GM12801 (cell line): ENCODE results near the gene HCRTR1.

Source experiments
- TF ChIP-seq, protein P1 (sequence below): IDR thresholded peaks from one replicate; pipeline ENCODE4 v1.5.1; 2011; ENCODE audit warnings: control low read depth; ENCODE audit not compliant: insufficient read length; ENCODE audit errors: extremely low read depth

The HCRTR1 gene

GRCh38 chr1:31596737-31597097, 20.8 kb upstream of the HCRTR1 start:
- TF ChIP-seq, protein P1, sequence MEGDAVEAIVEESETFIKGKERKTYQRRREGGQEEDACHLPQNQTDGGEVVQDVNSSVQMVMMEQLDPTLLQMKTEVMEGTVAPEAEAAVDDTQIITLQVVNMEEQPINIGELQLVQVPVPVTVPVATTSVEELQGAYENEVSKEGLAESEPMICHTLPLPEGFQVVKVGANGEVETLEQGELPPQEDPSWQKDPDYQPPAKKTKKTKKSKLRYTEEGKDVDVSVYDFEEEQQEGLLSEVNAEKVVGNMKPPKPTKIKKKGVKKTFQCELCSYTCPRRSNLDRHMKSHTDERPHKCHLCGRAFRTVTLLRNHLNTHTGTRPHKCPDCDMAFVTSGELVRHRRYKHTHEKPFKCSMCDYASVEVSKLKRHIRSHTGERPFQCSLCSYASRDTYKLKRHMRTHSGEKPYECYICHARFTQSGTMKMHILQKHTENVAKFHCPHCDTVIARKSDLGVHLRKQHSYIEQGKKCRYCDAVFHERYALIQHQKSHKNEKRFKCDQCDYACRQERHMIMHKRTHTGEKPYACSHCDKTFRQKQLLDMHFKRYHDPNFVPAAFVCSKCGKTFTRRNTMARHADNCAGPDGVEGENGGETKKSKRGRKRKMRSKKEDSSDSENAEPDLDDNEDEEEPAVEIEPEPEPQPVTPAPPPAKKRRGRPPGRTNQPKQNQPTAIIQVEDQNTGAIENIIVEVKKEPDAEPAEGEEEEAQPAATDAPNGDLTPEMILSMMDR, result no peak

- TF ChIP-seq, protein P1, result no peak
Measured at GRCh38 chr1:31598980-31599379, 18.5 kb upstream of the HCRTR1 start.

DNA sequence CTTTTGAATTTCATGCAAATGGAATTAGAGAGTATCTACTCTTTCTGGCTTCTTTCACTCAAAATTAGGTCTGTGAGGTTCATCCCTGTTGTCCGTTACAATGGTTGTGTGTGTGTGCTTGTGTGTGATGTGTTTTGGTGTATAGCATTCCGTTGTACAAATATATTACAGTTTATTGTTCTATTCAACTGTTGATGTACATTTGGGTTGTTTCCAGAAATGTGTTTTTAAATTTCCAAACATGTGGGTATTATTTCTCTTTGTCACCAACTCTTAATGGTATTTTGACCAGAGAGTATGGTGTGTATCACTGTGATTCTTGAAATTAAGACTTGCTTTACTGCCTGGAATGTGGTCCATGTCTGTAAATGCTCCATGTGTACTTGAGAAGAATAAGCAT, 16.8 kb upstream of the HCRTR1 start:
- TF ChIP-seq, protein P1, result no peak

DNA sequence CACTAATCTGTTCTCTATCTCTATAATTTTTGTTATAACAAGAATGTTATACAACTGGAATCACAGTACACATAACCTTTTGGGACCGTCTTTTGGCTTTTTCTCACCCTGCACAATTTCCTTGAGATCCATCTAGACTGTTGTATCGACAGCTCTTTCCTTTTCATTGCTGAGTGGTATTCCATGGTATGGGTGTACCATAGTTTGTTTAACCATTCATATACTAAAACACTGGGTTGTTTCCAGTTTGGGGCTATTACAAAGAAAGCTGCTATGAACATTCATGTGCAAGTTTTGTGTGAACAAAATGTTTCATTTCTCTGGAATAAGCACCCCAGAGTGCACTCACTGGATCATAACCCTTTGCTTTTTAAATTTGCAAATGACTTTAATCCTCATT, 15.4 kb upstream of the HCRTR1 start:
- TF ChIP-seq, protein P1, result no peak

DNA sequence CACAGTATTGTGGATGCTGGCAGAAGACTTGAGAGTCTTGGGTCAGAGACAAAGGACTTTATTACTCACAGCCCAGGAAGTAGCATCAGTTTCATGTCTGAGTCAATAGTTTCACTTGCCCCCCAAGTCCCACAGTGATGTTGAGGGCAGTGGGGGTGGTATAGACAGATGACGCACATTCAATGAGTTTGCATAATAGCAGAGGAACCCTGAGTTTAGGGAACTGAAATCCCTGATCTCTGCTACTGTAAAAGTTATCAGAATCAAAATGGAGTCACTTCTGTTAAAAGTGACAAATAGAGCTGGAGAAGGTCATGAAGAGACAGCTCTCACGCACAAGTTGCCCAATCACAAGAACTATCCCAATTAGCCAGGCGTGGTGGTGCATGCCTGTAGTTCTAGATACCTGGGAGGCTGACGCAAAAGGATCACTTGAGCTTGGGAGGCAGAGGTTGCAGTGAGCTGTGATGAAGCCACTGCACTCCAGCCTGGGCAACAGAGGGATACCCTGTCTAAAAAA, 11.5 kb upstream of the HCRTR1 start:
- TF ChIP-seq, protein P1, result no peak

DNA sequence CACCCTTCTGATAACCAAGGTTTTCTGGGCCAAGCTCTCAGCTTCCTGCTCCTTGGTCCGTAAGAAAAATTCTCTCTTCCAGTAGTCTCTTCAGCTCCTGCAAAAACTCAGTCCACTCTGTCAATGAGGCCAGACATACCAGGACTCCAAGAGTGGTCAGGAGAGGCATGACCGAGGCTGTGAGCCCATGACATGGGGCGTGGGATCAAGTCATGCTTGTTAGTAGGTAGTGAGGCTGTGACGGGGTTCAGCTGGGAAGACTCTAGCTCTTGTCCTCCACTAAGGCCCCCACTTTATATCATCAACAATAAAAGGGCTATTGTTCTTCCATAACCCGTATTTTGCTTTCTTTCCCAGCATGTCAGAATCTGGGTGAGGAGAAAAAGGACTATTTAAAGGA, 10.1 kb upstream of the HCRTR1 start:
- TF ChIP-seq, protein P1, result no peak

GRCh38 chr1:31609514-31610118, 7.9 kb upstream of the HCRTR1 start:
- TF ChIP-seq, protein P1, result no peak
